BE2C (cell line): ENCODE data around the gene SURF4.

Experiments used
- DNase-seq: peaks from one replicate; pipeline ENCODE4 v3.0.0-alpha.2; 2020
- H3K27me3 ChIP-seq: fragments of 250-450 bp; sonication (Bioruptor Pico); 2 replicates; pipeline ENCODE4 v1.5.1; 2020; ENCODE audit warnings: mild to moderate bottlenecking
- H3K36me3 ChIP-seq: fragments of 250-450 bp; sonication (Bioruptor Pico); 2 replicates; pipeline ENCODE4 v1.5.1; 2020; ENCODE audit warnings: mild to moderate bottlenecking
- H3K4me1 ChIP-seq: fragments of 250-450 bp; sonication (Bioruptor Pico); 2 replicates; pipeline ENCODE4 v1.5.1; 2020
- H3K4me3 ChIP-seq: 2 replicates; pipeline ENCODE4 v1.5.1; 2011; ENCODE audit warnings: low read depth, low read length
- H3K9me3 ChIP-seq: fragments of 250-450 bp; sonication (Bioruptor Pico); 2 replicates; pipeline ENCODE4 v1.5.1; 2020
- CTCF ChIP-seq: IDR thresholded peaks from 2 replicates; pipeline ENCODE4 v1.5.1; 2012; ENCODE audit warnings: mild to moderate bottlenecking, low read depth, low read length

Gene SURF4

GRCh38 chr9:133406480-133407307 lies 30.8 kb upstream of the SURF4 start:
- Histone ChIP-seq H3K9me3 (no peaks in the 10 kb centered on the region), H3K36me3 (peaks cover 47% of the 10 kb centered on the region), H3K4me1 (no peaks in the 10 kb centered on the region), H3K4me3 (no peak overlapping the region), H3K27me3 (no peaks in the 10 kb centered on the region)
- peak; percentile 86 for DNase-seq
- TF ChIP-seq CTCF = peak; percentile 96

DNA sequence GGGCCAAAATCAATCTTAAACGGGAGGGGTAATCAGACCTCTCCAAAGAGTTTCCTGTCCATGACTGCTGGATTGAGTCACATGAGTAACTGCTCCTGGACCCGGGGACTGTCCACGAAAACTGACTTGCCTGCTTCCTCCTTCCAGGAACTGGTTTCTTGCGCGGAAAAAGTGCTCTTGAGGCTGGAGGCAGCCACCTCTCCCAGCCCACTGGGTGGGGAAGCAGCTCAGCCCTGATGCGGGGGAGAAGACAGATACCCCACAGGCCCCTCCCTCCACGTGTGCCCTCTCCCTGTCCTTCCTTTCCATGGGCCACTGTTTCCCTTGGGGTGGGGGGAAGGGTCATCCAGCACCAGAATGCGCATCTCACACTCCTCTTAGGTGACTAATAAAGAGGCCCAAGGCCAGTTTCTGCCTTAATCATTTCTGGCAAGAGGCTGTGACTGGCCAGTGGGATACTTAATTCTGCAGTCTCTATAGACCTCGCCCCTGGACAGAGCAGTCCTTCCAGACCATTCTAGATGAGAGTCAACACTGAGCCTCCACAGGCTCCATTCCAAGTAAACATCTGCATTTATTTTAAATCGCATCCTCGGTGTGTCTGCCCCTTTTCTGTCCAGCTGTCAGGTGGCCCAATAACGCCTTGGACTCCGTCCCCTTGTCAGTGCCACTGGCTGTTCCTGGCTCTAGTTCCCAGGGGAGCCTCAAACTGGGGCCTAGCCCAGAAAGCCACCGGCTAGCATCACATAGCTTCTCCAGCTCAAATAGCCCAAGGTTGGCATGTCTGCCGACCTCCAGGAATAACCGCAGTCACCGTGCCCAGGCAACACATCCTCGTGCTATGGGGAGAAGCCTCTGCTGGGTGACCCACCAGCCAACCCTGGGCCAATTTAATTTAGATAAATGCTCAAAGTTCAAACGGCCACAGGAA lies 29.9 kb upstream of the SURF4 start:
- TF ChIP-seq CTCF = no peak
- DNase-seq = no peak
- Histone ChIP-seq H3K9me3 (no peaks in the 10 kb centered on the region), H3K4me1 (no peaks in the 10 kb centered on the region), H3K36me3 (peaks cover 43% of the 10 kb centered on the region), H3K27me3 (no peaks in the 10 kb centered on the region), H3K4me3 (no peak overlapping the region)

GRCh38 chr9:133404454-133405002 lies 28.7 kb upstream of the SURF4 start:
- H3K36me3 ChIP-seq = peaks cover 34% of the 10 kb centered on the region
- DNase-seq = no peak
- H3K4me1 ChIP-seq = no peaks in the 10 kb centered on the region
- no peaks in the 10 kb centered on the region for H3K27me3 ChIP-seq
- no peaks in the 10 kb centered on the region for H3K9me3 ChIP-seq
- H3K4me3 ChIP-seq = no peak overlapping the region
- TF ChIP-seq CTCF = no peak

GRCh38 chr9:133403766-133404453 lies 28.1 kb upstream of the SURF4 start:
- no peaks in the 10 kb centered on the region for H3K4me1 ChIP-seq
- peaks cover 29% of the 10 kb centered on the region for H3K36me3 ChIP-seq
- no peaks in the 10 kb centered on the region for H3K9me3 ChIP-seq
- TF ChIP-seq CTCF = peak; percentile 62
- no peaks in the 10 kb centered on the region for H3K27me3 ChIP-seq
- DNase-seq = peak; percentile 54
- no peak overlapping the region for H3K4me3 ChIP-seq

DNA sequence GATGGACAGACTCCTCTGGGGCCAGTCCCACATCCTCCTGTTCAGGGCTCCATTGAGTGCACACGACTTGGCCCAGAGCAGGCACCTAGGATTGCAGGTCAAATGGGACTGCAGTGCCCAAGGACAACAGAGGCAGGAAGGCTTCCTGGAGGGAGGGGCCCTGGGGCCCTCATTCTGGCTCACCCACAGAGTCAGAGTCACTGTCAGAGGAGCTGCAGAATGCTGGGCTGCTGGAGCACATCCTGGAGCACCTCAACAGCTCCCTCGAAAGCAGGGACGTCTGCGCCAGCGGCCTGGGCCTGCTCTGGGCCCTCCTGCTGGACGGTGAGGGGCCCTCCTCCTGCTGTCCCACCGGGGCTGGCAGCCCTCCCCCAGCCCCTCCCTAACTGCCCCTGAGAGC lies 26.8 kb upstream of the SURF4 start:
- no peak for DNase-seq
- H3K4me3 ChIP-seq = no peak overlapping the region
- H3K9me3 ChIP-seq = no peaks in the 10 kb centered on the region
- H3K4me1 ChIP-seq = no peaks in the 10 kb centered on the region
- no peak for TF ChIP-seq CTCF
- peaks cover 29% of the 10 kb centered on the region for H3K36me3 ChIP-seq
- no peaks in the 10 kb centered on the region for H3K27me3 ChIP-seq
